HG03571 (cell line): ENCODE results near the gene DXO.
"Not testable (repeated sequence)": the region's sequence is repeated elsewhere in the genome, so short reads cannot be mapped to it uniquely, and the experiment has no call there.

Experiments used
- ATAC-seq: cut with Tn5 transposase; IDR thresholded peaks from one replicate; pipeline ENCODE4 v1.9.1; 2021; ENCODE audit not compliant: unreplicated experiment

Gene DXO

GRCh38 chr6:31932137-31932536 is 39.8 kb downstream of the DXO start:
- ATAC-seq, result not testable (repeated sequence)

DNA sequence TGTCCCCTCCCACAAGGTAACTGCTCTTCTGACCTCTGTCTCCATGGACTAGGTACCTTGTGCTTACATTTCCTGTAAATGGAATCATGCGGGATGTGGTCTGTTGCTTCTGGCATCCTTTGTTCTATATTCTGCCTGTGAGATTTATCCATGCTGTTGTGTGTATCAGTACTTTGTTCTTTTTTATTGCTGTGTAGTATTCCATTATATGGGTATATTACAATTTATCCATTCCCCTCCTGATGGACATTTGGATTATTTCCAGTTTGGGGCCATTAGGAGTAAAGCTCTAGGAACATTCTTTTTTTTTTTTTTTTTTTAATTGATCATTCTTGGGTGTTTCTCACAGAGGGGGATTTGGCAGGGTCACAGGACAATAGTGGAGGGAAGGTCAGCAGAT is 41.0 kb downstream of the DXO start:
- no peak for ATAC-seq

DNA sequence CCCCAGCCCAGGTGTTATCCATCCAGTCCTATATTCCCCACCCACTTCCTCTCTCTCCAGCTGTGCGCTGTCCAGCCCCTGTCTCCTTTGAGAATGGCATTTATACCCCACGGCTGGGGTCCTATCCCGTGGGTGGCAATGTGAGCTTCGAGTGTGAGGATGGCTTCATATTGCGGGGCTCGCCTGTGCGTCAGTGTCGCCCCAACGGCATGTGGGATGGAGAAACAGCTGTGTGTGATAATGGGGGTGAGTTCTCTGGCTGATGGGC is 43.3 kb downstream of the DXO start:
- no peak for ATAC-seq

DNA sequence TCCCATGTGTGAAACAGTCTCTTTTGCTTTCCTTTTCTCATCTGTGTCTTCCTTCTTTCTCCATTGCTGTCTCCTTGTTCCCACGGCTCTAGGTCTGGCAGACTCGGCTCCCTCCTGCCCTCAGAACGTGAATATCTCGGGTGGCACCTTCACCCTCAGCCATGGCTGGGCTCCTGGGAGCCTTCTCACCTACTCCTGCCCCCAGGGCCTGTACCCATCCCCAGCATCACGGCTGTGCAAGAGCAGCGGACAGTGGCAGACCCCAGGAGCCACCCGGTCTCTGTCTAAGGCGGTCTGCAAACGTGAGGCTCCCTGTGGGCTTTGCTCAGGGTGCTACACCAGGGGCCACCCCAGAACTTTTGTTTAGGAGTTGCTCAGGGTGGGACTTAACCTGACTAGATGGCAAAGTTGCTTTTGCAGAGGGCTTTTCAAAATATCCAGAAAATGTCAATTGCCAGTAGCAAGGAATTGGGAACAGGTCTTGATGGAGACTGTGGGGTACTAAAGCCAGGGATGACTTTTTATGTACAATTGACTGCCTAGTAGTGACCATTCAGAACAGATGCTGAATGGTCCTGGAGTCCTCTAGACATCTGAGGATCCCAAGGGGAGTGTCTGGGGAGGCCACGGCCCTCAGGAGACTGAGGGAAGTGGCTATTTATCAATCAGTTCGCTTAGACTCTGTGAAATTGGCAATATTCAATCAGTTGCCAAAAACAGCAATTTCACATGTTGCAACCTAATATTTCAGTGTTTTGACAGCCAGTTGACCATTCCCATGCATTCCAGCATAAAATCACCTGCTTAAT is 43.9 kb downstream of the DXO start:
- no peak for ATAC-seq

- no peak for ATAC-seq
These were observed 44.6 kb downstream of the DXO start, which contains the start of gene C2 for GRCh38 chr6:31927242-31927862. Gene C2, plus strand, starts transcription at chr6:31927717. Its CDS starts 36 bp downstream, at chr6:31927753.

GRCh38 chr6:31922942-31923341 is 49.0 kb downstream of the DXO start:
- ATAC-seq, result no peak

GRCh38 chr6:31920811-31921210 is 51.1 kb downstream of the DXO start:
- ATAC-seq, result no peak
